ENCODE results near the gene SLC29A3. TPM values are rescaled to one million over a fixed set of nuclear protein-coding genes. Genes with fewer than 3 reads are reported as not detected.

Gene SLC29A3
- total RNA-seq, 2 donors from 2014 or later, result 4.4 to 5.3 TPM

DNA sequence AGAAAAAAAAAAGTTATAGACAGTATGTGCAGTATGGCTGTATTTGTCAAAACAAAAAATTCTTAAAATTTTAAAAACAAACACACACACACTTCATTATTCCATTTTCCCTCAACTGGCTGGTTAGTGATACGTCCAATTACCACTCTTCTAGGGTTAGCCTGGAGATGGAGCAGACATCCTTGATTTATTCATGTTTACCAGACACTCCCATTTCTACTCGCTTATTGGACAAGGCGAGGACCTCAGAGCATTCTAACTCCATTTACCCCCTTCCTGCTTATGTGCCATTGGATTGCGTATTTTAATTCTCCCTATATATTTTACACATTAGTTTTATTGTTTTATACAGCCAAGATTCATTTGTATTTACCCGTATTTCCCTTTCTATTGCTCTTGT is 69.1 kb downstream of the SLC29A3 start:
- Mint-ChIP-seq H3K36me3 (ENCODE audit: insufficient read depth in 2 of 2) (no peaks in the 10 kb centered on the region), H3K4me1 (ENCODE audit: low read depth) (no peaks in the 10 kb centered on the region), H3K4me3 (no peak overlapping the region), H3K27me3 (ENCODE audit: low read depth) (peaks cover 21% of the 10 kb centered on the region), H3K9me3 (no peaks in the 10 kb centered on the region), H3K27ac (no peak overlapping the region)
- no peak for DNase-seq
- no peak for ATAC-seq (replicated peaks in 1 of 2)

DNA sequence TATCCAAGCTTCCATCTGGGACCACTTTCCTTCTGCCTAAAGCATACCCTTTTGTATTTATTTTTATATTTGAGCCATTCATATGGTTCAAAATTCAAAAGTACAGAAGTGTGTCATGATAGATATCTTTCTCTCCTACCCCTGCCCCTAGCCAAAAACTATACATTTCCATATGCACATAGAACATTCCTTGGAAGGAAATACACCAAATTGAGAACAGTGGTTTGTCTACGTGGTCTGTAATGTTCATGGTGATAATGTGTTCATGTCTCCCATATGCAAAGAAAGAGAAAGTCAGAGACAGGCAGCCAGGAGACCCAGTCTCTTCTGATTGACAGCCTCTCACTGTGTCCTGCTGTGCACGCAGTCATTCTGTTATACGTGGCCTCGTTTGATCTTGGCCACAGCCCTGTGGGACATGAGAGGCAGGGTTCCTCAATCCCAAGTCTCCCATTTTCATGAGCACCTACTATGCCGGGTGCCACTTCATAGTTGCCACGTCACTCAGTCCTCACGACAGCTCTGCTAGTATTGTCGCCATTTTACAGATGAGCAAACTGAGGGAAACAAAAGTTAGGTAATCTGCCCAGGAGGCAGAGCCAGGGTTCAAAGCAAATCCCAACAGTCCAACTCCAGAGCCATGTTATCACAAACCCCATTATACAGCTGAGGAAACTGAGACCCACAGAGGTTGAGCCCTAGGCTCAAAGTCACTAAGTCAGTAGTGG is 69.7 kb downstream of the SLC29A3 start:
- H3K9me3 Mint-ChIP-seq, result no peaks in the 10 kb centered on the region
- DNase-seq, result no peak
- H3K36me3 Mint-ChIP-seq (ENCODE audit: insufficient read depth in 2 of 2), result no peaks in the 10 kb centered on the region
- H3K27me3 Mint-ChIP-seq (ENCODE audit: low read depth), result peaks cover 27% of the 10 kb centered on the region
- H3K4me1 Mint-ChIP-seq (ENCODE audit: low read depth), result no peaks in the 10 kb centered on the region
- no peak for ATAC-seq (replicated peaks in 1 of 2)
- H3K4me3 Mint-ChIP-seq, result no peak overlapping the region
- H3K27ac Mint-ChIP-seq, result no peak overlapping the region

DNA sequence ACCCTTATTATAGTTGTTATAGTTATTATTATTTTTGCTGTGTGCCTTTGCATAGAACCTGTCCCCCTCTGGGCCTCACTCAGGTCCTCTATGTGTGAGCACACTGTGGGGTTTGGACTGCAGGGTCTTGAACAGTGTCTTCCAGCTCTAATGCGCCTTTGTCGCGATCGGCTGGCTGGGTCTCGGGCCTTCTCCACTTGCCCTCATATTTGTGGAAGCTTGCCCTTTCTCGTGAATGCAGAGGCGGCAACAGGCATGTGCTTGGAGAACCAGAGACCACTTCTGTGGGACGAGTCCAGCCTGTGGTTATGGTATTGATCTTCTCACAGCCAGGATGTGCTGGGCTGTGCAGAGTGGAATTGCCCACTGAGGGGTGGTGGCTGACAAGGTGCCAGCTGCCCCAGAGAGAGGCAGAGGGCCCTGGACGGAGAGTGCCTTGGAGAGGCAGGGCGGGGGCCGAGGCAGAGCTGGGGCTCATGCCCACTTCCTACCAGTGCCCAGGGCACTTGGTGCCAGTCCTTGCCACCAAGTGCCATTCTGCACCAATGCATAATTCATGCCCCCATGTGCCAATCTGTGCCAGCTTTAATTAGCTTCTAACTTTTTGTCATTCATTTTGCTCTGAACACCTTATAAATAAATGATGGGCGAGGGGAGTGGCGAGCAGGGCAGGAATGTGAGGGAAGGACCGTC is 70.9 kb downstream of the SLC29A3 start:
- ATAC-seq (replicated peaks in 1 of 2) (no peak), DNase-seq (no peak)
- H3K27me3 Mint-ChIP-seq (ENCODE audit: low read depth), result peaks cover 38% of the 10 kb centered on the region
- H3K4me1 Mint-ChIP-seq (ENCODE audit: low read depth), result no peaks in the 10 kb centered on the region
- no peaks in the 10 kb centered on the region for H3K9me3 Mint-ChIP-seq
- H3K36me3 Mint-ChIP-seq (ENCODE audit: insufficient read depth in 2 of 2), result no peaks in the 10 kb centered on the region
- no peak overlapping the region for H3K27ac Mint-ChIP-seq
- no peak overlapping the region for H3K4me3 Mint-ChIP-seq

DNA sequence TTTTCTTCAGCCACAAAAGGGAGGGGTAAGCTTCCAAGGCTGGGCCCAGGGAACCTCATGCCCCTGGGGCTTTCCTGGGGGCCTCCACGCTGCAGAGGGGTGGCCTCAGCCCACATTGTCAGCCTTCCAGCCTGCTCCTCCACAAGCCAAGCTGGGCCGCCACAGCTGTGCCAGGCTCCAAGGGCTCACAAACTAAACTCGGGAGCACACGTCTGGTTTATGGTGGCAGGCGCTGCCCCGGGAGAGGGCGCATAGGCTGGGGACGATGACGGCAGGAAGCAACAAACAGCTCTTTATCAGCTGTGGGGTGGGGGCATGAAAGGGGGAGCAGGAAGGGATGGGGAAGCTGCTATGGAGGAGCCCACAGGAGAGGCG is 71.4 kb downstream of the SLC29A3 start:
- Mint-ChIP-seq H3K4me1 (ENCODE audit: low read depth) (no peaks in the 10 kb centered on the region), H3K4me3 (no peak overlapping the region)

DNA sequence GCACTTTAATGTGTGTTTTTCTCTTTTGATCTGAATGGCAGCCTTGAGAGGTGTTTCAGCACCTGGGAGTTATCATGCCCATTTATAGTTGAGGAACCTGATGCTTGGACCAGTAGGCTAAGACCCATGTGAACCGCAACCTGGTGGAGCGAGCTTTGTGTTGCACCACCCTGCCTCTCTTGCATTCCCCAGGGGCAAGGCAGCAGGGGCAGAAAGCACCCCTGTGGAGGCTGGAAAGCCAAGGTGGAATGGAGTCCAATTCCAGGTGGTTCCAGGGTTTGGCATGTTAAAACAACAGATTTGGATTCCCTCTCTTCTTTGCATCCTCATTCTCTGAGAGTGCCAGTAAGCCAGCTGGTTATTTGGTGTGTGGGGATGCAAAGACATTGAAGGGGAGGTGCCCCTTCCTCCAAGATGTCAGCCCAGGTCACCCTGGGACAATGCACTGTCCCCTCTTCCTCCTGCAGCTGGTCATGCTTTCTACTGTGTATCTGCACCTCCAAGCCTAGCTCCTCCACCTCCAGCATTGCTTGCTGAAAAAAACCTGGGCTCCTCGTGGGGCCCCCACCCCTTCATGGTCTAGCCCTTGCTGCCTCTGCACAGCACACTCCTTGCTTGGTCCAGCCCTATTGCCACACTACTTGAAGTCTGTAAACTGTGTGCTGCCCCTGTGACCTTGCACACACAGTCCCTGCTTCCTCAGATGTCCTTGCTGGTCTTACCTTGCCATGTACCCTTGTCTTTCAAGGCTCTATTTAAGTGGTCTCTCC is 72.0 kb downstream of the SLC29A3 start:
- no peaks in the 10 kb centered on the region for H3K4me1 Mint-ChIP-seq (ENCODE audit: low read depth)
- no peak for DNase-seq
- no peaks in the 10 kb centered on the region for H3K9me3 Mint-ChIP-seq
- no peaks in the 10 kb centered on the region for H3K36me3 Mint-ChIP-seq (ENCODE audit: insufficient read depth in 2 of 2)
- peaks cover 50% of the 10 kb centered on the region for H3K27me3 Mint-ChIP-seq (ENCODE audit: low read depth)
- no peak overlapping the region for H3K4me3 Mint-ChIP-seq
- H3K27ac Mint-ChIP-seq, result no peak overlapping the region
- ATAC-seq (replicated peaks in 1 of 2), result no peak

More for the DNA sequence above, 71.4 kb downstream of the SLC29A3 start:
- DNase-seq (no peak), ATAC-seq (replicated peaks in 1 of 2) (no peak)
- Mint-ChIP-seq H3K36me3 (ENCODE audit: insufficient read depth in 2 of 2) (no peaks in the 10 kb centered on the region), H3K27ac (no peak overlapping the region), H3K9me3 (no peaks in the 10 kb centered on the region), H3K27me3 (ENCODE audit: low read depth) (peaks cover 44% of the 10 kb centered on the region)

DNA sequence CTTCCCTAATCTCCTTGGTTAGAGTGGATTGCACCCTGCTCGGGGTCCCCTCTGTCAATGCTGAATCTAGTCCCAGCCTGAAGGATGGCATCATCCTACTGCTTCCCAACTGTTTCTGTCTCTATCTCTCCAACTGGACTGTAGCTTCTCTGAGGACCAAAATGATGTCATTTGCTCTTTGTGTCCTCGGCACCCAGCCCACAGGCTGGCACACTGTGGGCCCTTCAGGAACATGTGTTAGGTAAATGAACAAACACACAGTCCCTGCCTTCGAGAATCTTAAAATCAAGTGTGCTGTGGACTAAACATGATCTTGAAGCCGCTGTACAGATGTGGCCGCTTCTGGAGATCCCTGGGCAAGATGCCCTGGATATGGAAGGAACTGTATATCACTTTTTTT is 72.6 kb downstream of the SLC29A3 start:
- H3K27ac Mint-ChIP-seq, result no peak overlapping the region
- DNase-seq, result no peak
- no peaks in the 10 kb centered on the region for H3K9me3 Mint-ChIP-seq

DNA sequence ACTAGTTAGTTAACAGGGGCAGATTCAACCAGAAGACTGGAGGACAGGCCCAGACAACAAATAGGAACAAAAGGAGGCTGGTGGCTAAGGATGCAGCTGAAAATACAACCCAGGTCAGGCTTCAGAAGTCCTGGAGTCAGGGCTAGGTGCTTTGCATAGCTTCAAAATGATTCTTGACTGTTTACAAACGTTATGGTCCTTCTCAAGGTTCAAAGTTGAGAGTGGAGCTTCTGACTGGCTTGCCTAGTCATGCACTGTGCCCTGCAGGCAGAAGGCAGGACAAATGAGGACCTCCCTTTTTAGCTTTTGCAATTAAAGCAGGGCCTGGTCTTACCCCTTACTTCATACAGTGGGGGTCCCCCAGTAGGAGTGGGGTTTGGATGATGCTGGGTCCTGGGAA is 73.2 kb downstream of the SLC29A3 start:
- Mint-ChIP-seq H3K9me3 (no peaks in the 10 kb centered on the region), H3K27me3 (ENCODE audit: low read depth) (peaks cover 52% of the 10 kb centered on the region), H3K27ac (no peak overlapping the region), H3K4me3 (no peak overlapping the region), H3K4me1 (ENCODE audit: low read depth) (no peaks in the 10 kb centered on the region), H3K36me3 (ENCODE audit: insufficient read depth in 2 of 2) (no peaks in the 10 kb centered on the region)
- DNase-seq, result no peak
- no peak for ATAC-seq (replicated peaks in 1 of 2)

More for the DNA sequence above, 72.6 kb downstream of the SLC29A3 start:
- H3K27me3 Mint-ChIP-seq (ENCODE audit: low read depth), result peaks cover 52% of the 10 kb centered on the region
- no peaks in the 10 kb centered on the region for H3K36me3 Mint-ChIP-seq (ENCODE audit: insufficient read depth in 2 of 2)
- no peaks in the 10 kb centered on the region for H3K4me1 Mint-ChIP-seq (ENCODE audit: low read depth)
- no peak for ATAC-seq (replicated peaks in 1 of 2)
- H3K4me3 Mint-ChIP-seq, result no peak overlapping the region

DNA sequence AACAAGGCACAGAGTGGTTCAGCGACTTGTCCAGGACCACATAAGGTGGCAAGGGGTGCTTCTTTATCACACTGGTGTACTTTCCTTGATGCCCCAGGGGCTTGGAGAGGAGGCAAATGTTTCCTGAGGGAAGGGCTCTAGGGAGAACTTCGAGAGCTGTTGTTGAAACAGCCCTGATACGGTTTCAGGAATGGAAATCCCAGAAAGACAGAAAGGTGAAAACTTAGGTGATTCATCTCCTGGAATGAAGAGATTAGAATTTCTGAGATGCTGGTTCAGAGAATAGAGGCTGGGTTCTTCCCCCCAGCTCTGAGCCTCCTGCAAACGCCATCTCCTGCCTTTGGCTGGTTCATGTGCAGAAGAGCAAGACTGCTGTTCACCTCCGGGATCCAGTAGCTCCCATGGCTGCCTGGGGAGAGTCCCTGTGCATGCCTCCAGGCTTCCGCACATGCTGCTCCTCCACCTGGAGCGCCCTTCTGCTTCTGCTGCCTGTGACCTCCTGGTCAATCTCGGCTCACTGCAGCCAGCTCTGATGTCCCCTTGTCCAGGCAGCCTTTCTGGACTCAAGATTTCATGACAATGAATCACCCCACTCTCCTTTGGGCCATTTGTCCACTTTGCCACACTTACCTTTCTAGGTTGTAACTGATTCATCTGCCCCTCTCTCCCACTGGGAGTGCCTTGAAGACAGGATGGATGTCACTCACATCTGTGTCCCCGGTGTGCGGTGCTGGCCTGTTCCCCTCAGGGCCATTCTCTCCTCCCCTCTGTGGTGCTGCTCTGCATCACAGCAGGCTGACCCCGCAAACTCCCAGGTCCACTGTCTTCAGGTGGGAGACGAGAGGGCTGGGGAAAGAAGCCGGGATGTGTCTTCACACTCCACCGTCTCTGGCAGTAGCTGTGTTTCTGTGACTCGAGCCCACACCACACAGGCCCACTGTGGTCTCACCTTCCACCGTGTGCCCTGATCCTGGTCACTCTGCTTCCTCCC is 74.0 kb downstream of the SLC29A3 start:
- ATAC-seq (replicated peaks in 1 of 2) (no peak), DNase-seq (no peak)
- no peaks in the 10 kb centered on the region for H3K9me3 Mint-ChIP-seq
- no peak overlapping the region for H3K4me3 Mint-ChIP-seq
- H3K27me3 Mint-ChIP-seq (ENCODE audit: low read depth), result peaks cover 55% of the 10 kb centered on the region
- H3K36me3 Mint-ChIP-seq (ENCODE audit: insufficient read depth in 2 of 2), result no peaks in the 10 kb centered on the region
- H3K4me1 Mint-ChIP-seq (ENCODE audit: low read depth), result no peaks in the 10 kb centered on the region
- no peak overlapping the region for H3K27ac Mint-ChIP-seq

DNA sequence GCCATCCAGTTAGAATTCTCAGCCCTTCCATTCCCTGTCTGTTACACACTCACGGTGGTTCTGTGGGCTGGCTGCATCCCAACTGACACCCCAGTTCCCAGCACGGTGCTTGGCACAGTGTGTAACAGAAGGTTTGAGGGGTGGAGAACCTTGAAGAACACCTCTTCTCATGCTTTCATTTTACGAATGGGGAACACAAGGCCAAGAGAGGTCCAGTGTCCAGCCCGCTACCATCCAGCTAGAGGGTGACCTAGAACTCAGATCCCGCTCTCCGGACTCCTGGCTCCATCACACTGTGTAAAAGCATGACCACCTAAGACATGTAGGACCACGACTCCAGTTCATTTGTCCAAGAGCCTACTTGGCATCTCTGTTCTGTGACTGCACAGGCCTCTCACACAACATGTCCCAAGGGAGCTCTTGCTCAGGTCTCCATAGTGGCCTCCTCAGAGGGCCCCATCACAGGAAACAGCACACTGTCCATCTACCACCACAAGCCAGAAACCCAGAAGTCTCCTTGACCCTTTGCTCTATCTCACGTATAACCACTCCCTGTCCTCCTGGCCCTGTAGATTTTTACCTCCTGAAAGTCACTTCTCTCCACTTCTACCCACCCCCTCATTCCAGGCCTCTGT is 74.9 kb downstream of the SLC29A3 start:
- H3K36me3 Mint-ChIP-seq (ENCODE audit: insufficient read depth in 2 of 2), result no peaks in the 10 kb centered on the region

DNA sequence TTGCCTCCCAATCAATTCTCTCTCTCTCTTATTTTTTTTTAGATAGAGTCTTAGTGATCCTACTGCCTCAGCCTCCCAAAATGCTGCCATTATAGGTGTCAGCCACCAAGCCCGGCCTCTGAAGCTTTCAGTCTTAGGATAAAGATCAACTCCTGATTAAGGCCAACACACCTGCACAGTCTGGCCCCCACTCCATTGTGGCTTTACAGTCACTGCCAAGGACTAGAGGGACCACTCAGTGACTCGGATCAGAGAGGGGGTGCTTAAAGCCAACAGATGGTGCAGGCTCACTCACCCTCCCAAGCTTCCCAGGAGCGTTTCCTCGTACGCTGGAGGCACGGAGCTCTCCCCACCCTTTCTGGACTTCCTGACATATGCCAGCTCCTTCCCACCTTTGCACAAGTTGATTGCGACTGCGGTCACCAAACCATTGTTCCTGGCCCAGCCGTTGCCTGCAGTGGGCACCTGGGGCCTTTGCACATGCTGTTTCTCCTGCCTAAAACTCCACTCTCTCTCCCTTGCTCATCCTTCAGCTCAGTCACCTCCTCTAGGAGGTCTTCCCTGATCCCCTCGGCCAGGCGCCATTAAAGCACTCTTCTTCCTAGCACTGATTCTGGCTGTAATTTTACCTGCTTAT is 76.0 kb downstream of the SLC29A3 start:
- H3K36me3 Mint-ChIP-seq (ENCODE audit: insufficient read depth in 2 of 2), result no peaks in the 10 kb centered on the region
- ATAC-seq (replicated peaks in 1 of 2) (no peak), DNase-seq (no peak)
- H3K9me3 Mint-ChIP-seq, result no peaks in the 10 kb centered on the region
- no peak overlapping the region for H3K4me3 Mint-ChIP-seq
- no peak overlapping the region for H3K27ac Mint-ChIP-seq
- no peaks in the 10 kb centered on the region for H3K4me1 Mint-ChIP-seq (ENCODE audit: low read depth)
- peaks cover 74% of the 10 kb centered on the region for H3K27me3 Mint-ChIP-seq (ENCODE audit: low read depth)

More for the DNA sequence above, 74.9 kb downstream of the SLC29A3 start:
- H3K4me1 Mint-ChIP-seq (ENCODE audit: low read depth), result no peaks in the 10 kb centered on the region
- ATAC-seq (replicated peaks in 1 of 2) (no peak), DNase-seq (no peak)
- H3K27ac Mint-ChIP-seq, result no peak overlapping the region
- peaks cover 64% of the 10 kb centered on the region for H3K27me3 Mint-ChIP-seq (ENCODE audit: low read depth)
- H3K4me3 Mint-ChIP-seq, result no peak overlapping the region
- no peaks in the 10 kb centered on the region for H3K9me3 Mint-ChIP-seq

DNA sequence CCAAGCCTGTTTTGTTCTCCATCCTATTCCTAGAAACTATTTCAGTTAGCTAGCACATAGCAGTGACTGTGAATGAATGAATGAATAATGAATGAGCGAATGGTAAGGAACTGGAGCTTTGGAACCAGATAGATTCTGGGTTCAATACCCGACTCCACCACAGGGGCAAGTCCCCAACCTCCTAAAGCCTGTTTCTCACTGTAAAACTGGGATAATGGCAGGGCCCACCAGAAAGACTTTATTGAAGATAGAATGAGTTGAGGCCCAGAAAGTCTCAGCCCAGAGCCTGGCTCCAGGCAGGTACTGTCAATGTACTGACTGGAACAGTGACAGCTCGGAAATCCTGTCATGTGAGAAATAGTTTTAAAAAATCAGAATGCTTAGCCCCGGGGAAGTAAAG is 76.6 kb downstream of the SLC29A3 start:
- peak overlapping the region; percentile 56 to 71 for H3K4me3 Mint-ChIP-seq
- peaks cover 73% of the 10 kb centered on the region for H3K27me3 Mint-ChIP-seq (ENCODE audit: low read depth)
- H3K4me1 Mint-ChIP-seq (ENCODE audit: low read depth), result no peaks in the 10 kb centered on the region

More for the DNA sequence above, 76.6 kb downstream of the SLC29A3 start:
- Mint-ChIP-seq H3K36me3 (ENCODE audit: insufficient read depth in 2 of 2) (no peaks in the 10 kb centered on the region), H3K9me3 (no peaks in the 10 kb centered on the region), H3K27ac (no peak overlapping the region)
- ATAC-seq (replicated peaks in 1 of 2) (no peak), DNase-seq (no peak)

Measured in activated T-cell treated with anti-CD3 and anti-CD28 coated beads, Interleukin-2, amount 50 U/mL, for 72 hours (primary cell).